Left hindlimb (tissue), 1 donor: Measurements from ENCODE around the gene TBC1D22A.

Experiments used
- DNase-seq: peaks from one replicate; pipeline ENCODE4 v3.0.0-alpha.2; 2018

The TBC1D22A gene

GRCh38 chr22:47091921-47092700, 329.7 kb downstream of the TBC1D22A start:
- DNase-seq = no peak

GRCh38 chr22:47092896-47093311, 330.5 kb downstream of the TBC1D22A start:
- no peak for DNase-seq

- no peak for DNase-seq
These were observed 331.3 kb downstream of the TBC1D22A start for GRCh38 chr22:47093720-47094119.

GRCh38 chr22:47094861-47095330, 332.4 kb downstream of the TBC1D22A start:
- DNase-seq = no peak

GRCh38 chr22:47095395-47096122, 333.1 kb downstream of the TBC1D22A start:
- no peak for DNase-seq

GRCh38 chr22:47098121-47098520, 335.7 kb downstream of the TBC1D22A start:
- no peak for DNase-seq

- DNase-seq = no peak
These were observed 336.1 kb downstream of the TBC1D22A start for GRCh38 chr22:47098554-47098953.

GRCh38 chr22:47100019-47100418, 337.6 kb downstream of the TBC1D22A start:
- no peak for DNase-seq

GRCh38 chr22:47100646-47101200, 338.3 kb downstream of the TBC1D22A start:
- no peak for DNase-seq

- DNase-seq = no peak
These were observed 339.0 kb downstream of the TBC1D22A start for GRCh38 chr22:47101321-47101885.

- DNase-seq = no peak
These were observed 339.6 kb downstream of the TBC1D22A start for GRCh38 chr22:47102081-47102480.

- no peak for DNase-seq
These were observed 340.2 kb downstream of the TBC1D22A start for GRCh38 chr22:47102648-47103047.

GRCh38 chr22:47105085-47105484, 342.6 kb downstream of the TBC1D22A start:
- no peak for DNase-seq

GRCh38 chr22:47106806-47107205, 344.4 kb downstream of the TBC1D22A start:
- no peak for DNase-seq

GRCh38 chr22:47107431-47107830, 345.0 kb downstream of the TBC1D22A start:
- no peak for DNase-seq

- no peak for DNase-seq
These were observed 348.5 kb downstream of the TBC1D22A start for GRCh38 chr22:47110817-47111443.

- DNase-seq = no peak
These were observed 349.5 kb downstream of the TBC1D22A start for GRCh38 chr22:47111626-47112581.

- DNase-seq = no peak
These were observed 350.1 kb downstream of the TBC1D22A start for GRCh38 chr22:47112582-47112965.

- DNase-seq = no peak
These were observed 350.8 kb downstream of the TBC1D22A start for GRCh38 chr22:47112994-47113852.

- DNase-seq = no peak
These were observed 351.5 kb downstream of the TBC1D22A start for GRCh38 chr22:47113853-47114415.
